NCI-H1048 (cell line): ENCODE measurements around the gene CNTNAP3.
"Not testable (repeated sequence)": the region's sequence is repeated elsewhere in the genome, so short reads cannot be mapped to it uniquely, and the experiment has no call there.

ENCODE experiments used
- DNase-seq: peaks from one replicate; lab custom pipeline; 2025; lab: John Stamatoyannopoulos, UW

CNTNAP3 gene

DNA sequence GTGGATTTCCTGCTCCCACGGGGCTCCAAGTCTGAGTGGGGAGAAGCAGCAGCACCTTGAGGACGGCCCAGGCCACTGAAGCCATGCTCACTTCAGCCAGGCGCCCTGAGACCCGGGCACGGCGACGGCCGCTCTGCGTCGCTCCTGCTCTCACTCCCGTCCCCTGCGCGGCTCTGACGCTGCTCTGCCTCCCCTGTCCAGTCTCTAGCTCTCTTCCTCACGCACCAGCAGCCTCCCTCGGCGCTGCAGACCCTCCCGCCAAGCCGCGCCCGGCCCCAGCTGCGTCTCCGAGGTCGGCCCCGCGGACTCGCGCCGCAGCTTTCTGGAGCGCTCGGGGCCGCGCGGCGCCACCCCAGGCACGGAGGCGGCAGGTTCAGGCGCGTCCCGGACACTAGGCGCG is at the start of gene CNTNAP3:
TSS of gene CNTNAP3 (minus strand) at position 188 of the 400 bp plus-strand sequence. CDS start at position 85, 103 bp downstream.
- DNase-seq, result not testable (repeated sequence)

DNA sequence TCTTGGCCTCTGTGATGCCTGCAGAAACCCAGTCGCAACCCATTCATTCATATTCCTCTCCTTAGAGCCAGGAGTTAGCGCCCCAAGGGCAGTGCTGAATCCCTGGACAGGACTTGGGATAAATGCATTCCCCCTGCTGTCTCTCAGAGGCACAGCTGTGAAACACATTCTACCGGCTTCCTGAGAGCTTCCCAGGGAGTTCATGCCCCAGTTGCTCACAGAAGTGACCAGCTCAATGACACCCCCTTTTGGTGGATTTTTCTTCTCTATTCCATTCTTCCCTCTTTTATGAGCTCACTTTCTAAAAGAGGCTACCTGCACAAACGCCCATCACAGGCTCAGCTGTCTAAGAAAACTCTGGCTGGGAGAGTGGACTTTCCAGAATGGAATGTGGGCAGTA is 8.0 kb downstream of the CNTNAP3 start:
- DNase-seq, result not testable (repeated sequence)

DNA sequence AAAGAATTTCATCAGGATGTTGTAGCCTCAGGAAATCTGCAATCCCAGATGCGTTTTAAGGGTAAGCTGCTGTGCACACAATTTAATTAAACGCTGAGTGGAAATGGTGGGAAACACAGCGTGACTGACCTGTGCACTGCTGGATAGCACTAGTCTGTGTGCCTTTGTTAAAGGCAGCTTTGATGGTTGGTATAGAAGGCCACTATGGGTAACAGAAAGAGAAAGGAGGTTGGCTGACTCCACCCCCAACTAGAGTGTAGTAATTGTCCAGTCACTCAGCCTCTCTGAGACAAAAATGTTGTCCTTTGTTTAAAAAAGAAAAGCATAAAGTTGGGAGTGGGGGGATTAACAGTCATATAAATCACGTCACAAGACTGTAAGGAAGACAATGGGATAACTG is 45.5 kb downstream of the CNTNAP3 start:
- DNase-seq, result not testable (repeated sequence)

DNA sequence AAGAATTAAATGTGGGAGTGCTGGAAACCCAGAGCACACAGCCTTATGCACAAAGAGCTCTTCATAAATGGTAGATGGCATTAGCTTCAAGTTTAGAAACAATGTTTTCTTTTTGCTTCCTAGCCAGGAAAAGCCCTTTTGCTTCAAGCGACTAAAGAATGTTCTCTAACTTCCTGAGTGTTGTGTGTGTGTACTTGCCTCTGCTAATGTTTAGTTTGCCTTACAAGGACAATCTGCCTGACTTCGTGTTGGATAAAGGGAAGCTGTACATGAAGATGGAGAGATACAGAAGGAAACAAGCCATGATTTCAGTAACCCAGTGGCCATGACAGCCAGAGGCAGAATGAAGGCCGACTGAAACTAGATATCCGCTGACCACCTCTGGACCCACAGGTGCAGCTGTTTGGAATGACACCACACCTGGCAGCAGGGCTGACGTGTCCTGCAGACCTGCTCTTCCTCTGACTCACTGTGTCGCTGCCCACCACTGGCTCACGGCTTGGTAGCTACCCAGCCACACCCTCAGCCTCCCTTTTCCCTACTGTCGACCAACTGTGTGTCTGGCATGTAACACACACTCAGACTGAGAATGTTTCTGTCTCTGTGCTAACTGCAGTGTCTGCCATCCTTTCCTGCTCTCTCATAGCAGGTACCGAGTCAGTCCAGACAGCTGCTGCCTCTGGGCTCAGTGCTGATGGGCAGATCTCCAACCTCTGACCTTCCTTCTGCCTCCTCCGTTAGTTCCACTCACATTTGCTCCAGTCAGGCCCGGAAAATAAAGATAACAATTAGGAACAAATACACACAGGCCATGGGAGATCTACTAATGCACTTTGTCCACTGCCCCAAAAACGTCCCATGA is 55.6 kb downstream of the CNTNAP3 start:
- DNase-seq, result not testable (repeated sequence)

DNA sequence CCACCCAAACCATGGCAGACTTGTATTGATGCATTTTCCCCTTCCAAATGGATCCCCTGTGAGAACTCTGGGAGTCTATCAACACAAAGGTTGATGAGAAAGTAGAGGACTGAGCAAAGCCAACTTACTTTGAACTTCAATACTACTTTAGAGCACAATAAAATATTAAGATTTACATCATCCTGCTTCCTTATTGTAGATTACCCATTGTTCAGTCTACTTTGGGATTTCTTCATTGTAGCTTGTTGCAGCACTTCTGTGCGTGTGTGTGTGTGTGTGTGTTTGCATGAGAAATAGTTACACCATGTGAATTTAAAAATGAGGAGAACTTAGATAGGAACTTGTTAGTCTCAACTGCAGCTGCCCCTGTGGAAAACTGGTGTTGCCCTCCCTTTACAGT is 72.0 kb downstream of the CNTNAP3 start:
- DNase-seq, result not testable (repeated sequence)

DNA sequence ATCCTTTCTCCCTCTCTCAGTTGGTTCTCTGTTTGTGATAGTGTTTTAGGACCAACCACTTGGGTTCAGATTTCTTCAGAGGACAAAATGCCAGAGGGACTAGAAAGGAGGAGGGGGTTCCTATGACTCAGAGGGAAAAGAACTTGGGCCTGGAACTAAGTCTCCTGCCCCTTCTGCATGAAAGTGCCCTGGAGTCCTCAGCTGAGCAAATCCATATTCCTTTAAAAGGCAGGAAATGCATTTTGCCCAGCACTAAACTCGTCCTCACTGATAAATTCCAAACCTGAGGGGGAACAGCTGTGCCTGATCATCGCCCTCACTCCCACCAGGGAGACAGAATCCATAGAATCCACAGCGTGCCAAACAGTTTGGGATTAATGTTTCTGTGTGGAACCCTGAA is 78.2 kb downstream of the CNTNAP3 start:
- not testable (repeated sequence) for DNase-seq

DNA sequence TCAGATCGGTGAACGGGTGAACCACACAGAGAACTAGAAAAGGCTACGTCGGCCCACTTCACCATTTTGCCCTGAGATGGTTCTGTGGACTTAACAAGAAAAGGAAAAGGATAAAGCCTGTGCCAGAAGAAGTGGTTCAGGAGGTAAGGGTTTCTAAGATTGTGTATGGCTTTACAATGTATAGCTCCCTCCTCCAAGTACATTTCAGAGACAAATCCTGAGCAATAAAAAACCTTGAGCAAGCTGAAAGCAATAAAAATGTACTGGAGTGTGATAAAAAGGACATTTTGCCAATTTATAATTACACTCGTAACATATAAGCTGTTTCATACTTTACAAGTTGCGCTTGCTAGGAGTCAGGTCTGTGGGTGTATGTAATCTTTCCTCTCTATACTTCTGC is 81.3 kb downstream of the CNTNAP3 start:
- DNase-seq, result not testable (repeated sequence)

DNA sequence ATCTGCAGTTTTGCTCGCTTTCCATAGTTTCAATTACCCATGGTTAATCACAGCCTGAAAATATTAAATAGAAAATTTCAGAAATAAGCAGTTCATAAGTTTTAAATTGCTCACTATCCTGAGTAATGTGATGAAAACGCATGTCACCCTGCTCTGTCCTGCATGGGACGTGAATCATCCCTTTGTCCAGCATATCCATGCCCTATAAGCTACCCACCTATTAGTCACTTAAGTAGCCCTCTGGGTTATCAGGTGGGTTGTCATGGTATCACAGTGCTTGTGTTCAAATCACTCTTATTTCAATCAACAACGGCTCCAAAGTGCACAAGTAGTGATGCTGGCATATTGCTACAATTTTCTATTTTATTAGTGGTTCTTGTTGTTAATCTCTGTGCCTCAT is 82.1 kb downstream of the CNTNAP3 start:
- not testable (repeated sequence) for DNase-seq

DNA sequence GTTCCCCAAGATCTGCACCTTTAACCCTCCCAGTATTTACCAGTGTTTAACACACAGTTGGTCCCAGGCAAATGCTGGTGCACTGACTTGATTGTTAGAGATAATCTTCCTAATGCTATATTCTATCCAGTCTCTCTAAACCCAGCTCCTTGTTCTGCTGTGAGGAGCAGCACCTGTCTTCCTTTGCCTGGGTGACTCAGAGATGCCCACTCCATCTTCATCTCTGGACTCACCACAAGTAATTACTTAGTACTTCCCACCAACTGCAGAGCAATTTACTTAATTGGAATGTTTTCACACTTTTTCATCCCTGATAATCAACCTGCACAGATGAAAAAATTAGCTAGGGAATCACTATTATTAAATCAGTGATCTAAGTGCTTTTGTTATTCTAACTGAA is 87.6 kb downstream of the CNTNAP3 start:
- DNase-seq, result not testable (repeated sequence)

DNA sequence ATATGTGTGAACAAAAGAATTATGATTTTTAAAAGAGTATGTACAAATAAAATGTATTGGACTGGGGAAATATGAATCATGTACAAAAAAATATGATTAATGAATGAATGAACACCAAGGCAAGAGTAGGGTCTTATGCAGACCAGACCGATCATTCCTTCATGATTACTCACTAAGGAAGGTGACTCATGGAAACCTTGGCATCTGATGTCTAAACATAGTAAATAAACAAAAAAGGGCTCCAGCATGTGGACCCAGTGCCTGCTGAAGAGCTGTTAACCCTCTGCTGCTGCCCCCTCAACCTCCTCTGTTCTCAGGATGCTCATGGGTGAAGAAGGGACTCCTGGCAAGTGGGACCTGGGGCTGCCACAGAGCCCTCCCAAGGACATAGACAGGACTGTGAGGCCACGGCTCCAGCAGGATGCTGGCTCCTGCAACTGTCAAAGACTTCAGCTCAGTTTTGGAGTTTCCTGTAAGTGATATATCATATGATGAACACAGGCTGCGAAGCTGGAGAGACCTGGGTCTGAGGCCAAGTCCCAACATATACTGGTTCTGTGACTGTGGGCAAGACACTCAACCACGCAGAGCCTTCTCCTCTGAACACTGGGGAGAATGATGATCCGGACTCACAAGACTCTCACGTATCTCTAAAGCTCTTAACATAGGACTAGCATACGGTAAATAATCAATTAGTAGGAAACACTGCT is 89.8 kb downstream of the CNTNAP3 start:
- not testable (repeated sequence) for DNase-seq

DNA sequence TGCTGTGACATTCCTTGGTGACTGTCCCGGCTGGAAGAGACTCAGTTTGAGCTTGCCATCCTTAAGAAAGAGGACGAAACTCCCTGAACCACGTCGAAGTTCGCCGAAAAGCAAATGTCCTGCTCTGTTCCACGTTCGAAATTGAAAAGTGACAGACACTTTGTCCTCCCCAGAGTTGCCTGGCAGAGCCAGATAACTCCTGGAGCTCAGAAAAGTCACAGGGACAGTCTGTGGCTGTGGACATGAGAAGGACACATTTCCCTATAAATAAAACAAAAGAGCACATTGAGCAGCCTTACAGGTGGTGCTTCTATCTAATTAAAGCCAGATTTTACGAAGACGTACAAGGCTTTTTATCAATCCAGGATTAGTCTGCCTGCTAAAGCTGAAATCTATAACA is 116.6 kb downstream of the CNTNAP3 start:
- DNase-seq, result not testable (repeated sequence)

DNA sequence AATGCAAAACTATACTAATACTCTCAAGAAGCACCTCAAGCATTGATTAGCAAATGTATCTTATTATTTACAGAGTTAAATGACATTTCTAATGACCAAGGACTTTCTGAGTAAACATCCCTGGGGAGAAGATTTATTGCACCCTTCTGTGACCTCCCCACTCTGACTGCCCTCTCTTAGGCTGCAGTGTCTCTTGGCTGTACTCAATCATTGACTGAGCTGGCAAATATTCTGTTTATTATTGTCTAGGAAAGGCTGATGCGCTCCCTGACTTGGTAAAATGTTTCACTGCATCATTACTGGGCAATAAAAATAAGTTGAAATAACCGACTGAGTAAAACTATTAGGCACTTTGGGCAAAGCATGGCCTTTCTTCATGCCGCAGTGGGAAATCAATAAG is 130.3 kb downstream of the CNTNAP3 start:
- DNase-seq, result not testable (repeated sequence)

DNA sequence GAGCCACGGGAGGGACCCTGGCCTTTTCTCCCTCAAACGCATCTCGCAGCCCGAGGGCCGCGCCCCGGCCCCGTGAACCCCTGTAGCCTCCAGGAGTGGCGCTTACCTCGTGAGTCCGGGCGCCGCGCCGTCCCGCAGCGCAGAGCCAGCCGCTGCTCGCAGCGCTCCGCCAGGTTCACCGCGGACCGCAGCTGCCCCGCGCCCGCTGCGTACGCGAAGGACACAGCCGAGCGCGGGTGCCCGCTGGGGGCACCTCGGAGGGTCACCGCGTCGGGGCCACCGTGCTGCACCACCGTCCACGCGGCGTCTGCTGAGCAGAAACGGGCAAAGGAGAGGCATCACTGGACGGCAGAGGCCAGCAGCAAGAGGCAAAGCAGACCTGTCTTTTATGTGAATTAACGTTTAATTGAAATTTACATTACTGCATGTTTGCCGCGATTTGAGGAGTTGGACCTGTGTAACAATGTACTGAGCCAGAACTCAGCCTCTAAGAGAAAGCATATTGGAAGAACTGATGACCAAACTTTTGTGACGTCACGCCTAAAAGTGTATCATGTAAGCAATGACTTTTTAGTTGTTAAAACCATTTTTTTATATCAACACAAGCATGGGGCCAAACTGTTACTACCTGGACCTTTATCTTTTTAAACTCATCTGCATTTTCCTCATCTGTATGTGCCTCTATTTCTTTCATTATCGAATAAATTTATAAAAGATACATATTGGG is 155.0 kb downstream of the CNTNAP3 start:
- not testable (repeated sequence) for DNase-seq

DNA sequence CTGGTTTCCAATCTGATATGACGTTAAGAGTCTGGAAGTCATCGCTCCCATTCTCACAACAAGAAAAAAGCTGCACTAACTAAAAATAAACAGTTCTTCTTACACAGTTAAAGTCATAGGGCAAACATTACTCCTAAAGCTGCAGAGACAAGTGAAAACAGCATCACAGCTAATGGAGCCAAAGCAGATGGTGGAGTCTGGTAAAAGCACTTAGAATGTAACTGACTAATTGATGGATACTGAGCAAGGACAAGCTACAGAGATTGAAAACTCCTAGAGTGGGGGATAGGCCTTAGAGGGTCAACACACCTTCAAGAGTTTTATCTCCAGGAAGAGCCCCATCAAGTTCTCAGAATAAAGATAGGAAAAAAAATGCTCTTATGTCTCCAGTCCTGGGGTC is 166.6 kb downstream of the CNTNAP3 start:
- not testable (repeated sequence) for DNase-seq

DNA sequence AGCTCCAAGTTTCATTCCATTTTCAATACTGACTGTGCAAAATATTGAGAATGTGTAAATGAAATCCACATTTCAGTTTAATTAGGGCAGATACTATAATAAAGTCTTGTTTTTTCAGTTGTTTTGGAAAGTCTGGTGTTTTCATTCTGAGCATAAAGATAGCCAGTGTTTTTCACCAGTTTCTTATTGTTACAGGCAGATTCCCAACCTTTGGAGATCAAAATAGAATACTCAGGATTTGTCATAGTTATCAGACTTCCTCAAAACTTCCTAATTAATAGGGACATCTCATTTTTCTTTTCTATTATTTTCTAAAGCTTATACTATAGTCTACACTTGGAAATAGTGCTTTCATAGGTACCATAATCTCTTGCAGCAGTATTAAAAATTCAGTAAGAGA is 176.2 kb downstream of the CNTNAP3 start:
- DNase-seq, result not testable (repeated sequence)

DNA sequence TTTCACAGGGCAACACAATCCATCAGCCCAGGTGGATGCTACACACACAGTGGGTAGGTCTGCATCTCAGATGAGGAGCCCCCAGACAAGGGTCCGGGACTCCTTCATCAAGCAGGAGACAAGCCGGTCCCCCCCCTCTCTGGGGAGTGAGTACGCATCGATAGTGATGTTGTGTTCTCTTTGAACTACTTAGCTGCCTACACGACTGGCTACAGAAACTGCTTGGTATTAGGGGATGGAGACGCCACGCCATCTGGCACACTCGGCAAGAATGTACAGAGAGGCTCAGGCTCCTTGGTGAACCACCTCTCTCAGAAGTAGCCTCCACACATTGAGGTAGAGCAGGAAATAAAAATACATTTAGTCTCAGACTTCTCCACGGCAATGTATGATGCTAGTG is 179.8 kb downstream of the CNTNAP3 start:
- no peak for DNase-seq

DNA sequence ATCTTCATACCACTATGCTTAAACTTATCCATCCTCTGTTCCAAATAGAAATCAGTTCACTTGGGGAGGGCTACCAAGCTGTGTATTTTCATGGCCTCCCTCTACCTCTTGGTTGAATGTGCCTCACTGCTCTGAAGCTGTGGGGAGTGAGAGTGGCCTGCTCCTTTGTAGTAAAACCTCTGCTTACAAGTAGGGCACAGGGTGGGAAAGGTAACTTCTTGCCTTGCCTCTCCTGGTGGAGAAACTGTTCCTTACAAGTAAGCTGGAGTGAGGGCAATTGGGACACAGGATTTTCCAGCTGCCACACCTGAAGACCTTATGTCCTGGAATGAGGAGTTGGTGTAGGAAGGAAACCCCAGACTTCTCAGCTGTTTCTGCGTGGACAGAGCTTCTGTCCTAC is 190.8 kb downstream of the CNTNAP3 start:
- DNase-seq, result not testable (repeated sequence)

DNA sequence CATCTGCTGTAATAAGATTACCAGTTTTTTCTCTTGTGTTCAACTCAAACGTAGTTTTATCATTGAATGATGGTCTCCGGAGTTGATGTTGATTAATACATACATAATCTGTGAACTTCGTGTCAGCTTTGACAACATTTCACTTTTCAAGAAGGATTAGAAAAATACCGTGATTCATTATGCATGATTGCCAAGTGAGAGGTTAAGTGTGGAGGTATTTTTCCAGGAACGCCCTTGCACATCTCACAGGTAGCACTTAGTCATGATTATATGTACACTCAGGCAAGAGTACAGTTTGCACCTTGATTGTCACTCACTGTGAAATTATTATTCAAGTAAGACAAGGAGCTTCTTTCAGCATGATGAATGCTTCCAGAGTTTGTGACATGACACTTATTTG is 202.7 kb downstream of the CNTNAP3 start:
- DNase-seq, result not testable (repeated sequence)

DNA sequence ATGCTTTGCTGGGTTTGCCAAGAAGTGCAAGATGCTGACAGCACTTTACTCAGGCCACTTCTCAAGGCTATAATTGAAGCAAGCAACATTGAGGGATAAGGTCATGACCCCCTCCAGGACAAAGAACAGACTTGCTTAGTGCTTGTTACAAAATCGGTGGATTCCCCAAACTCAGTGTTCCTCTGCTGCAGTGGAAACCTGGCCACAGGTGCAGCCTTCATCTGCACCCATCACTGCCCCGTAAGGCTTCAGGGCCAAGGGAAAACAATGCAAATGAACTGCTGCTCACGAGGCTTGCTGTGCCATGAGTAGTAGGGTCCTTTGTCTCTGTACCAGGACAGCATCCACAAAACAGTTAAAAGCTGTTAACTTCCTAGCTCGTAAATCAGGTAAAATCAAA is 205.4 kb downstream of the CNTNAP3 start:
- DNase-seq, result not testable (repeated sequence)

DNA sequence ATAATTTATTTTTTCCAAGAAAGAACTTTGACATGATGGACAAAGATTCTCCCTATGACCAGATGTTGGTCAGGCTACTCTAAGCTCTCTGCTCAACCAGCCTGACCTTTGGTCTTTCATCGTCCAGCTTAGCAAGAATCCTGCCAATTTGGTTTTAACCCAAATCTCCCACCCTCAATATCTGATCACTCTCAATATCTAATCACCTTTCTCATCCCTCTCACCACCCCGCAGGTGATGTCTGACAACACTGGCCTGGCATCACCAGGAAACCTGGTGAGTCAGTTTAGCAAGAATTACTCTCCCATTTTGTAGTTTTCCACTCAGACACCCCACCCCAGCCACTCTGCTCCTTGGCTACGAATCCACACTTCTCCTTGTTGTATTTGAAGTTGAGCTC is 207.9 kb downstream of the CNTNAP3 start:
- not testable (repeated sequence) for DNase-seq

DNA sequence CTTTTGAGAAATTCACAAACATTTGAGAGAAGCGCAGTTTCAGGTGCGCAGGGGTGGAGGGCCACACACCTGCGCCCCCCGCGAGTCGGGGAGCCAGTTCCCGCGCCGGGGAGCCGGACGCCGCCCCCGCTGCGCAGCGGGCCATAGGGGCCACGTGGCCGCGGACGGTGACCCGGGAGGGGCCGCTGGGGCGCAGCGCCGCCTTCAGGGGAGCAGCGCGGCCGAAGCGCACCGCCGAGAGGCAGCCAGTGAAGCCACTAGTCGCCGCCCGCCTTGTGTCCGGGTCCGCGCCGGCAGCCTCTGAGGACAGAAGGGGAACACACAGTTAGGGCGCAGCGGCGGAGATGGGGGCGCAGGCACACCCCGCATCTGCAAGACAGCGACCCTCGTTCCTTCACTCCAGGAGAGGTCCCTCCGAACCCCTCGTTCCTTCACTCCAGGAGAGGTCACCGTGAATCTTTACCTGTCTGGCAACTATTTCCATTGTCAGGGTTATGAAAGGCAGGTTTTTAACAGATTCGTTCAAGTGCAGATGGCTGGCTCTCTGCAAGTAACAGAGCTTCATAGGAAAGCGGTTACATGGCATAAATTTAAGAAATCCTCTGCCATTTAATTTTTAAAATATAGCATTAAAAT is 209.2 kb downstream of the CNTNAP3 start:
- not testable (repeated sequence) for DNase-seq

DNA sequence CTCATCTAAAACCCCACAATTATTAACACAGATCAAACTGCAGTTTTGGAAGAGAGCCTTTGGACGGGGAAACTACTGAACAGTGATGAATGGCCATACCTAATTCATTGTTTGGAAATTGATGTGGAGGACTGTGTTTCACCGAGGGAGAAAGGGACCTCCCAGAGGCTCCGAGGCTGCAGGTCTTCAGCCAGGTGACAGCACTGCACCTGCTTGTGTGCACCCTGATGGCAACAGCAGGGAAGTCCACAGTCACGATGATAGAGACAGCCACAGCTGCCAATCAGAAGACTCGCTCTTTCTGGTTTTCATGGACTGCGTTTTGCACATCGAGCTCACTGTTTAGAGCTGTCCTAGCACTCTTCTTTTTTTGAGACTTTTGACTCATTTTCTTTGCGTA is 214.4 kb downstream of the CNTNAP3 start:
- not testable (repeated sequence) for DNase-seq
